Kidney glomerular epithelial cell (primary cell): ENCODE data around the gene CAPN13.

ENCODE experiments used
- DNase-seq: peaks from one replicate; lab custom pipeline; 2025; lab: John Stamatoyannopoulos, UW

CAPN13 gene

GRCh38 chr2:30786923-30787685 is 20.1 kb downstream of the CAPN13 start:
- no peak for DNase-seq

DNA sequence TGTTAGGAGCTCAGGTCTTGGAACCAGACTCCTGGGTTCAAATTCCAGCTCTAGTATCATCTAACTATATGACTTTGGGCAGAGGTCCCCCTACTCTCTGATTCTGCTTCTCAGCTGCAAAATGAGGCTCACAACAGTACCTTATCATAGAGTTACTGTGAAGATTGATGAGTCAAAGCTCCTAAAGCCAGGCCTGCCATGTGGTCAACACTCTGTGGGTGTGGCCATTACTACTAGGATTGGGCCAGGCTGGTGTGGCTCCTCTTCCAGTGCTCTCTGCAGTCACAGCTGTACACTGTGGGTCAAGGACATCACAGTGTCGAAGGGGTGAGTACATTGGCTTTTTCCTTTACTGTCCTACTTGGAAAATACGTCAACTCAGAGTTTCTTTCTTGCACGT is 22.6 kb downstream of the CAPN13 start:
- DNase-seq: no peak

DNA sequence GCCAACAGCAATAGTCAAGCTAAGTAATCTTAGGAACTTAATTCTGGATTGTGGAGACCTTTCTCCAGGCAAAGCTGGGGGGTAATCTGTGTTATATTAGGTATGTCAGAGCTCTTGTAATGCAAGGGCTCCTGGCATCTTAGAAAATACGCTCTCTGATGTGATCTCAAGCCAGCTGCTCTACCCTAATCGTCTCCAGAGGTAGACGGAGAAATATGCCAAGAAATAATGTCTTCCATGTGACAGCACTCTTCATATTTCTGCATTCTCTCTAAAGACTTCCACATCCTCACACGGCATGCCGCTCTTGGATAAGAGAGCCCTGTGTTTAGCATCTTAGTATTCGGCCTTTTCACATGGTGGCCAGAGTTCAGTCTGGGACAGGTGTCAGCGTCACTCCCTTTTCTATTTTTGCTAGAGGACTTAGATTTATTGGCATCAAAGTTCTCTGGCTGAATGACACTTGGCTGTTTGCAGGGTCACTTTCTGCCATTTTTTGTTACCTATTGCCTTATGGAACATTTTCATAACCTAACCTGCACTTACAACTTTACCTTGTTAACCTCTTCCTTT is 25.2 kb downstream of the CAPN13 start:
- no peak for DNase-seq

- DNase-seq: no peak
These were observed 25.8 kb downstream of the CAPN13 start for GRCh38 chr2:30781451-30781850.

DNA sequence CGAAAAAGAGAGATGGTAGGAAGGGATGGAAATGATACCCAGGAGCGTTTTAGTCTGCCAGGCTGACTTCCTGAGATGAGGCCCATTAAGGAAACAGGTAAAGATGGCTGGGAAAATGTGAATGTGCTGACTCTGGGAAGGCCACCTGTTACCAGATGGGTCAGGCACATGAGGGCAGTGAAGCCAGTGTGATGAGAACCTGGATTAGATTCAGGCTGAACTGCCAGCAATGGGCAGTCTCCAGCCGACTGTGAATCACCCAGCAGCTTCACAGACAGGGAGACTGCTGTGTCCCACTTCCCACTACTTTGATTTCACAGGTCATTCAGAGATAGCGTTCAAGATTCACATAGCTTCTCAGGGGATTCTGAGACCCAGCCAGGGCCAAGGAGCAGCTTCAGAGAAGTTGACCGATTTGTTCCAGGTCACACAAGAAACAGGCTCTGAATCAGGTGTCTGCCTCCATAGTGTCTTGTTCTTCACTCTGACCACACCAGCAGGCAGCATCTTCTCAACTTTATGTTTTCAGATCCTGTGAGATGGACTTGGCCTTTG is 26.4 kb downstream of the CAPN13 start:
- no peak for DNase-seq

- no peak for DNase-seq
These were observed 28.6 kb downstream of the CAPN13 start for GRCh38 chr2:30778611-30779010.

GRCh38 chr2:30777661-30778505 is 29.4 kb downstream of the CAPN13 start:
- DNase-seq: no peak

DNA sequence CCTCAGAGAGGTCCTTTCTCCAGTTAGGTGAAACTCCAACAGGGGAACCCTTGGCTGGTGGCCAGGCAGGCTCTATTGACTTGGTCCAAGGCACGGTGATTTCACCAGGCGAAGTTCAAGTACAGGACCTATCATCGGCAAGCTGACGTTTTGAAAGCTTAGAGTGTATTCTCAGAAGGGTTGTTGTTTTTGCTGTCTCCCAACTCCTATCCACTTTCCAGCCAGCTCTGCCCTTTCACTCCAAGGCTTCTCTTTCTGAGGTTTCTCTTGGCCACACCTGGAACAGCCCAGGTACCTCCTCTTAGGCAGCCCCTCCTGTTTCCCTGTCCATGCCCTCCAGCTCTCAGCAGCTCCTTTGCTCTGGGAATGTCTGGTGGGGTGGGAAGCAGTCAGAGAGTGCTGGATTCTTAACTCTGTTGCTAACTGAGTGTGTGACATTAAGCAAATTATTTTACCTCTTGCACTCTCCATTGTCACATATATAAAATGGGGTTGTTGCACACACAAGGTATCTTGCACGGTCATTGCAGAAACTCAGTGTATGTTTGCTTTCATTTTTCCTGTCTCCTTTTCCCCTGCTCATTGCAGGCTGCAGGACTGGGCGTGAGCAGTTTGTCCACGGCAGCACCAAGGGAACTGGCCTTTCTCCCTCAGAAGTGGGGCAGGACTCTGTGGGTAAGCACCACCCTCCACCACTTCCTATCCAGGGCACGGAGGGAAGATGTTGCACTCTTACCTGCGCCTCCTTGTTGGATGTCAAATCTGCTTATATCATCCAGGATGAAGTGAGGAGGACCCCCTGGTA is 30.2 kb downstream of the CAPN13 start:
- DNase-seq: no peak

DNA sequence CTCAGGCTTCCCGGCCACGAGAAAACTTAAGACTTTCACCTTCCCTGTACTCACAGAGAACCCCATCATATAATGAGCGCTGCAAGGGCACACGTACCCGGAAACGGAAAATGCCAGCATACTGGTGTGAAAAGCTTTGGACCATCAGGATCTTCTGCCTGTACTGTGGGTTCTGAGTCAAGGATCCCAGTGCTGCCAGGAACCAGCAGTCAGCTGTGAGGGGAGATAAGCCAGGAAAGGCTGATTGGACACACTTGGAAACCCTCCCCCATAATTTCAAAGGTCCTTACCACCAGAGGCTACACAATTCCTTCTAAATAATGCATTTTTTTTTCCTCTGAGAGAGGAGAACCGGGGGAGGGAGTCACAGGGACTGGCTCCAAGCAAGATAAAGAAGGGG is 31.4 kb downstream of the CAPN13 start:
- no peak for DNase-seq

- DNase-seq: no peak
These were observed 35.1 kb downstream of the CAPN13 start for GRCh38 chr2:30772021-30772705.

DNA sequence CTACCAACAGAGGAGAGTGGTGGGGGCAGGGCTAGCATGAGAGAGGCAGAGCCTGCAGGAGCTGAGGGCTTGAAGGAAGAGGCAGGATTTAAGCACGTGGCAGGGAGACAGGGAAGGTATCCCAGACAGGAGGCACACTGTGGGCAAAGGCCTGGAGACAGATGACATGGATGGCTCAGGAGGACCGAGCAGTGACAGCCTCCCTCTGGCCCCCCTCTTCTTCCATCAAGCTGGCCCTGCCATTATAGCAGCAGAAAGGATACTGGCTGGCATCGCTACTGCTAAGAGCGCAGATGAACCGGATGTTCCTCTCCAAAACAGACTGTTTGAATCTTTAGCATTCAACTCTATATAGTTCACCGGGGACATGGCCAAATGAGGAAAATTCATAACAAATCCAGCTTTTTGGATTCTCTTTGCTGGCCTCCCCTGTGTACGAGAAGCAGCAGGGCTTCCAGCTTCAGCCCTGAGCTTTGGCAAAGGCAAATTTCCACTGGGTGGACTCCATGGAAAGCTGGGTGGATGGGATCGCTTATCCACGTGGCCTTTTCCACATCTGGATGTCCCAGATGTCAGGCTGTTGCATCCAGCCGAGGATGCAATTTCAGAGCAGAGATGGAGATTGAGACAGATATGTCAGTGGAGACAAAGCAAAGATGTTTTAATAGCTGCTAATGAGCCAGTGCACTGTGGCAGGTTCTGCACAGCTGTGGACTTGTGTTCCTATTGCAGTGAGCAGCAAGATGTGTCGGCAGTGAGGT is 36.2 kb downstream of the CAPN13 start:
- DNase-seq: no peak

DNA sequence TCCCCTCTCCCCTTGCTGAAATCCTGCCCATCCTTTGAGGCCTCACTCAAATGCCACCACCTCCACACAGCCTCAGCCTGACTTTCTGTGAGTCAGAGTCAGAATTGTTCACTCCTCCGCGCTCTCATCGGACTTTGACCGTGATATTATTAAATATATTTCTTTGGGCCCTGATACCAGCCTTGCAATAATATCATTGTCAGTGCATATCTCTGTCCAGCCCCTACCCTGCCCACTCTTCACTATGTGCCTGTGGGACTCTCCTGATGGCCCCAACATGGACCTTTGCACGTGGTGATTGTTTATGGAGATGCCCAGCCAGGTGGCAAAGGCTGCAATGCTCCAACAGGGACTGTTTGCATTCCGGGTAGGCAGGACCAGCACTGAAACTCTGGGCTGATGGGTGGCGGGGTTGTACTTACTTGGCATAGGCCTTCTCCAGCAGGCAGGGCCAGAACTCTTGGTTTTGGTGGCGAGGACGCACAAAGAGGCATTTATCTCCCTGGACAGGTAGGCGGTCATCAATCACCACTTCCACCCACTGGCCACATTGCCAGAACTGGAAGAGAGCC is 37.3 kb downstream of the CAPN13 start:
- no peak for DNase-seq

DNA sequence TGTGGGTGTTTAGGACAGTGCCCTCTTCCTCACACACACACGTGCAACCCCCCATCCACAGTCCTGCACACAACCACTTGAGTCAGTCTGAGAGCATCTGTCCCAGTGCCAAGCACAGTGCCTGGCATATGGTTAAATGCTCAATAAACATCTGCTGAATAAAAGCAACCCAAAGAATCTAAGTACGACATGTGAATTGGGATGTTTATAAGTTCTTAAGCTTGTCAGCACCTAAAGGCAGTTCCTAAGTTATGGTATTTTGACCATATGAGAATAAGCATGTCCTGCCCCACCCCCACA is 37.8 kb downstream of the CAPN13 start:
- no peak for DNase-seq

DNA sequence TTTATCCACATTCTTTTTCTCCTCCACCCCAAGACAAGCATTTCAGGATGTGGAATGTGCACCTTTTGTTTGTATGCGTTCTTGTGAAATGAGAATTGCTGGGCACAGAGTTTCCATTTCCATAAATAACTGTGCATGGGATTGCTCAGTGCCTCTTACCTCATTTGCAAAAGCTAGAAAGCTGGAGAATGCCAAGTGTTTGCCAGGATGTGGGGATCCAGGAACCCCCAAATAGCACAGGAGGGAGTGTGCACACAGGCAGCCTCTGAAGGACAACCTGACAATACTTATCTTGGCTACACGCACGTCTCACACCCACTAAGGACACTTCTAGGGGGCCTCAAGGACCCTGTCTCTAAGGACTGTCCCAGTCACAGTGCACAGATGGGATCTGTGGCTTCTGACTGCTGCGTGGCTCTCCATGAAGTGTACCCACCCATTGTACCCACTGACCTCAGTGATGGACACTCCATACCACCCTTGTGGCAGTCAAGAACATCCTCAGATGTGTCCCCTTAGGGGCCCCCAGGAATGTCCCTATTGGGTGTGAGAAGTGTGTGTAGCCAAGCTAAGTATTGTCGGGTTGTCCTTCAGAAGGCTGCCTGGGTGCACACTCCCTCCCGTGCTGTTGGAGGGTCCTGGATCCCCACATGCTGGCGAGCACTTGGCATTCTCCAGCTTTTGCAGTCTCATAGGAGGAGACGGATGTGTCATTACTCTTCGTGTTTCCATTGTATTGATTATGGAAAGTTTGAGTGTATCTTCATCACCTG is 38.4 kb downstream of the CAPN13 start:
- no peak for DNase-seq

GRCh38 chr2:30768036-30768686 is 39.1 kb downstream of the CAPN13 start:
- no peak for DNase-seq

DNA sequence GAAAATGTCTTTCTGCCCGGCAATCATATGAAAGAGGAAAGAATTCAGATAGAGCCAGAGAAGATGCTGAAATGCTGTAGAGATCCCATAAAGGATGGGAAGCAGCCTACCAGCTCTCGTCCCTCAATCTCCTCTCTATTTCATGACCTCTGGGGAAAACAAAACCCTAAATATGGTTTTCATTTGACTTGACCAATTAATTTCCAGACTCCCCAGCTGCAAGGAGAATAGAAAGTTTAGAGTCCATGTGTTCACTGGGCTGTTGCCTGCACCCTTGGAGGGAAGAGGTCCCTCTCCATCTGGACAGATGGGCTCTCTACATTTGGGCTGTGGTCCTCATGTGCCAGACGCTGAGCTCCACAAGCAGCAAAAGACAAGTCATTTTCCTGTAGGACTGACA is 40.6 kb downstream of the CAPN13 start:
- DNase-seq: no peak

GRCh38 chr2:30765876-30766470 is 41.3 kb downstream of the CAPN13 start:
- no peak for DNase-seq

DNA sequence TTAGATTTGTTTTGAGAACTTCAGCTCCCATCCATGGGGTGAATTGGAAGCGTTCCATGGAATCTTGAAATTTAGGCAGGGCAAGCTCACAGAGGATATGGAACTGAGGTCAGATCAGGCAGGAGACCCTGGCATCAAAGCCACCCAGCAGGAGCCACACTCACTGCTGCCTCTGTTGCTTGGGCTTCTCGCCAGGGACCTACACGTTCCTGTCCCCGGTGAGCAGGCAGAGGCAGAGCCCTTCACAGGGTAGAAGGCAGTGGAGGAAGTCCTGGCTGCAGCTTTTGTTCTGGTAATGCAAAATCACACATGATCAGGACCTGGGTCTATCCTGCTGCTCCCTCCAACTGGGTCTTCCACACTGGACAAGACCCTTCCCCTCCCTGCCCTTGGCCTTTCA is 42.1 kb downstream of the CAPN13 start:
- DNase-seq: no peak
